AG10803 (cell line): ENCODE measurements around the gene TTR.
A peak's percentile ranks its signal among the peaks of the same experiment; 100 is the strongest.

ENCODE experiments used
- DNase-seq: peaks from one replicate; pipeline ENCODE4 v3.0.0; 2010; ENCODE audit warnings: low read depth
- H3K4me3 ChIP-seq: 2 replicates; pipeline ENCODE4 v1.5.1; 2011; ENCODE audit warnings: mild to moderate bottlenecking, low read length, control low read depth
- TF ChIP-seq, protein P1 (sequence below): conservative IDR thresholded peaks from 2 replicates; pipeline ENCODE4 v1.5.1; 2011; ENCODE audit warnings: mild to moderate bottlenecking, low read length, control low read depth, inconsistent platforms

TTR gene

DNA sequence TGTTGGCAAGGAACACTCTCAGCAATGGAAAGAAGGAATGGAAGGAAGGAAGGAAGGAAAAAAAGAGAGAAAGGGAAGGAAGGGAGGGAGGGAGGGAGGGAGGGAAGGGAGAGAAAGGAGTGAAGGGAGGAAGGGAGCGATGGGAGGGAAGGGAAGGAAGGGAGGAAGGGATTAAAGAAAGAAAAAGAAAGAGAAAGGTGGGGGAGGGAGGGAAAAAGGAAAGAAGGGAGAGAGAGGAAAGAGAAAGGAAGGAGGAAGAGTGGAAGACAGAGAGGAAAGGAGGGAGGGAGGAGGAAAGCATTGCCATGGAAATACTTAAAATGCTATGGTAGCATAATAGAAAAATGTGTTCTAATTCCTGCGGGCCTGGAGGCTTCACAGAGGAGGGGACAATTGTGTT is 22.4 kb downstream of the TTR start:
- H3K4me3 ChIP-seq = no peak overlapping the region
- TF ChIP-seq, protein P1, sequence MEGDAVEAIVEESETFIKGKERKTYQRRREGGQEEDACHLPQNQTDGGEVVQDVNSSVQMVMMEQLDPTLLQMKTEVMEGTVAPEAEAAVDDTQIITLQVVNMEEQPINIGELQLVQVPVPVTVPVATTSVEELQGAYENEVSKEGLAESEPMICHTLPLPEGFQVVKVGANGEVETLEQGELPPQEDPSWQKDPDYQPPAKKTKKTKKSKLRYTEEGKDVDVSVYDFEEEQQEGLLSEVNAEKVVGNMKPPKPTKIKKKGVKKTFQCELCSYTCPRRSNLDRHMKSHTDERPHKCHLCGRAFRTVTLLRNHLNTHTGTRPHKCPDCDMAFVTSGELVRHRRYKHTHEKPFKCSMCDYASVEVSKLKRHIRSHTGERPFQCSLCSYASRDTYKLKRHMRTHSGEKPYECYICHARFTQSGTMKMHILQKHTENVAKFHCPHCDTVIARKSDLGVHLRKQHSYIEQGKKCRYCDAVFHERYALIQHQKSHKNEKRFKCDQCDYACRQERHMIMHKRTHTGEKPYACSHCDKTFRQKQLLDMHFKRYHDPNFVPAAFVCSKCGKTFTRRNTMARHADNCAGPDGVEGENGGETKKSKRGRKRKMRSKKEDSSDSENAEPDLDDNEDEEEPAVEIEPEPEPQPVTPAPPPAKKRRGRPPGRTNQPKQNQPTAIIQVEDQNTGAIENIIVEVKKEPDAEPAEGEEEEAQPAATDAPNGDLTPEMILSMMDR = no peak
- no peak for DNase-seq

DNA sequence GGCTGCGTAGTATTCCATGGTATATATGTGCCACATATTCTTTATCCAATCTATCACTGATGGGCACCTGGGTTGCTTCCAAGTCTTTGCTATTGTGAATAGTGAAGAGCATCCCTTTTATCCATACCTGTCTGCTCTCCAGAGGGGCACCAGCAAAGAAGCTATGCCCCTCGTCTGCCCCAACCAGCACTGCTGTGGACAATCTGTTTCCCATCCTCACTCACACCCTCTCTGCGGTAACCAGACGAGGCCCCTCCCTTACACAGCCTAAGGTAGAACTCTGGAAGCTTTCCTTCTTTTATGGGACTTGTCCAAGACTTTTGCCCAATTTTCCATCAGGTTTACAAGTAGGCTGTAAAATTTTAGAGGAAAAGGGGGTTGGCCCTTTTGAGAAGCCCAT is 24.9 kb downstream of the TTR start:
- TF ChIP-seq, protein P1 = no peak
- H3K4me3 ChIP-seq = no peak overlapping the region
- DNase-seq = no peak

GRCh38 chr18:31617031-31617717 is 25.5 kb downstream of the TTR start:
- TF ChIP-seq, protein P1 = no peak
- H3K4me3 ChIP-seq = no peak overlapping the region
- no peak for DNase-seq

GRCh38 chr18:31618801-31619200 is 27.1 kb downstream of the TTR start:
- TF ChIP-seq, protein P1 = no peak
- H3K4me3 ChIP-seq = no peak overlapping the region
- DNase-seq = no peak

DNA sequence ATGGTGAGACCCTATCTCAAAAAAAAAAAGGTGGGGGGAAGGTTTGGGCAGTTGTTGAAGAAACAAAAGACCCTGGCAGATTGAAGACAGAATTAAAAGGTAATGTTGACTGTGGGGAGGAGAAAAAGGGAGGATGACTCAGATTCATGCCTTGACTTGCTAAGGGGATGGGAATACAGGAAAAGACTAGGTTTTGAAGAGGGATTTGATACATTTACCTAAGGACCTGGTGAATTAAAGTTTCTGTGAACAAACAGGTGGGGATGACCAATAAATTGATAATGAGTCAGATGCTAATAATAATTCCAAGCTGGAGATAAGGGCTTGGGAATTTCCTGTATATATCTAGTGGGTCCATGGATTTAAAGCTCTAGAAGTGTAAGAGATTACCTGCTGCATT is 27.6 kb downstream of the TTR start:
- no peak for DNase-seq
- TF ChIP-seq, protein P1 = no peak
- no peak overlapping the region for H3K4me3 ChIP-seq

- no peak overlapping the region for H3K4me3 ChIP-seq
- no peak for DNase-seq
- TF ChIP-seq, protein P1 = no peak
Measured at GRCh38 chr18:31624892-31625640, 33.4 kb downstream of the TTR start.

DNA sequence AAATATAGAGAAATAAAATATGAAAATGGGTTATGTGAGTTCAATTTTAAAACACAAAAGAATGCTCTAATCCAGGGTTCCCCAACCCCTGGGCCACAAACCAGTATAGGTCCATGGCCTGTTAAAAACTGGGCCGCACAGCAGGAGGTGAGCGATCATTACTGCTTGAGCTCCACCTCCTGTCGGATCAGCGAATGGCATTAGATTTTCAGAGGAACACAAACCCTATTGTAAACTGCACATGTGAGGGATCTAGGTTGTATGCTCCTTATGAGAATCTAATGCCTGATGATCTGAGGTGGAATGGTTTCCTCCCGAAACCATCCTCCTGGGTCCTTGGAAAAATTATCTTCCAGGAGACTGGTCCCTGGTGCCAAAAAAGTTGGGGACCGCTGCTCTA is 34.7 kb downstream of the TTR start:
- no peak for DNase-seq
- TF ChIP-seq, protein P1 = 0 out of 2 replicates have a peak, but pooled peaks have one; percentile 6
- no peak overlapping the region for H3K4me3 ChIP-seq
